Thyroid gland (tissue), 4 donors: Measurements from ENCODE around the gene FANCC.

Source experiments
- POLR2A ChIP-seq, 2 donors: fragments of 450-650 bp; IDR thresholded peaks; one replicate each; pipeline ENCODE4 v1.6.1; 2017; ENCODE audit warnings: antibody characterized with exemption in 2 of 2, mild to moderate bottlenecking in 2 of 2, moderate library complexity in 1 of 2
- TF ChIP-seq, protein P1 (sequence below), 6 experiments: fragments of 200-600 bp in 3 of 6; fragments of 450-650 bp in 3 of 6; sonication (generic) in 3 of 6; IDR thresholded peaks; one replicate each; pipeline ENCODE4 v1.5.1; 2016 to 2019; ENCODE audit warnings: antibody characterized with exemption in 6 of 6, mild to moderate bottlenecking in 2 of 6, inconsistent platforms in 1 of 6, moderate library complexity in 1 of 6

DNA sequence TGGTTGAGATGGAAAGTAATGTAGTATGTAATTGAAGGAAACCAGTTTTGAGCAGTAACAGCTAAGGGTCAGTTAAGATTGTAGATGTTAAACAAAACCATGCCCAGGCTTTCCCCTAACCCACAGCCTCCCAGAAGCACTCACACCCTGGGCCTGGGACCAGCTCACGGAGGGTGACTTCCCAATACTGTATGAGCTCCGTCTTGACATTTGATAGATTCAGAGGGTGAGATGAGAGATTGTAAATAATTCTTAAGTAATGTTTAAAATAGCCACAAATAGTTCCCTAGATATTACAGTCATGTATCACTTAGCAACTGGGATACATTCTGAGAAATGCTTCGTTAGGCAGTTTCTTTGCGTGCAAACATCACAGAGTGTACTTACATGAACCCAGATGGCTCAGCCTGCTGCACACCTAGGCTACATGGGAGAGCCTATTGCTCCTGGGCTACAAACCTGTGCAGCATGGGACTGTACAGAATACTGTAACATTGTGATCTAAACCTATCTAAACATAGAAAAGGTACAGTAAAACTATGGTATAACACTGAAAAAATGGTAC lies 140.7 kb downstream of the FANCC start:
- TF ChIP-seq, protein P1, sequence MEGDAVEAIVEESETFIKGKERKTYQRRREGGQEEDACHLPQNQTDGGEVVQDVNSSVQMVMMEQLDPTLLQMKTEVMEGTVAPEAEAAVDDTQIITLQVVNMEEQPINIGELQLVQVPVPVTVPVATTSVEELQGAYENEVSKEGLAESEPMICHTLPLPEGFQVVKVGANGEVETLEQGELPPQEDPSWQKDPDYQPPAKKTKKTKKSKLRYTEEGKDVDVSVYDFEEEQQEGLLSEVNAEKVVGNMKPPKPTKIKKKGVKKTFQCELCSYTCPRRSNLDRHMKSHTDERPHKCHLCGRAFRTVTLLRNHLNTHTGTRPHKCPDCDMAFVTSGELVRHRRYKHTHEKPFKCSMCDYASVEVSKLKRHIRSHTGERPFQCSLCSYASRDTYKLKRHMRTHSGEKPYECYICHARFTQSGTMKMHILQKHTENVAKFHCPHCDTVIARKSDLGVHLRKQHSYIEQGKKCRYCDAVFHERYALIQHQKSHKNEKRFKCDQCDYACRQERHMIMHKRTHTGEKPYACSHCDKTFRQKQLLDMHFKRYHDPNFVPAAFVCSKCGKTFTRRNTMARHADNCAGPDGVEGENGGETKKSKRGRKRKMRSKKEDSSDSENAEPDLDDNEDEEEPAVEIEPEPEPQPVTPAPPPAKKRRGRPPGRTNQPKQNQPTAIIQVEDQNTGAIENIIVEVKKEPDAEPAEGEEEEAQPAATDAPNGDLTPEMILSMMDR (IDR thresholded peaks at IDR 0.05), result no peak
- TF ChIP-seq POLR2A (IDR thresholded peaks at IDR 0.05), result no peak
